Activated T-helper 1 cell treated with anti-CD3 and anti-CD28 coated beads, Interleukin-12 subunit alpha, Interleukin-12 subunit beta, Interleukin-2, Interleukin-4 antibody, amounts not matched to agents 30 ng/mL and 10 ng/mL and 1 ng/mL, durations not matched to agents 14 hours and 24 hours and 36 hours (primary cell): ENCODE measurements around the gene KCNH6. TPM values are rescaled to one million over a fixed set of nuclear protein-coding genes. Genes with fewer than 3 reads are reported as not detected.

Experiments
- DNase-seq: peaks from one replicate; pipeline ENCODE4 v3.0.0; 2021; ENCODE audit warnings: low spot score
- H3K27ac Mint-ChIP-seq: one replicate; pipeline ENCODE4 v1.8.0; 2021; ENCODE audit warnings: mild to moderate bottlenecking, mixed read lengths
- H3K27me3 Mint-ChIP-seq: one replicate; pipeline ENCODE4 v1.8.0; 2022; ENCODE audit warnings: mild to moderate bottlenecking, moderate library complexity, mixed read lengths; ENCODE audit not compliant: insufficient read depth
- H3K36me3 Mint-ChIP-seq: one replicate; pipeline ENCODE4 v1.8.0; 2021; ENCODE audit warnings: low read depth, mixed read lengths
- H3K4me1 Mint-ChIP-seq: one replicate; pipeline ENCODE4 v1.8.0; 2021; ENCODE audit warnings: low read depth, mixed read lengths
- H3K4me3 Mint-ChIP-seq: one replicate; pipeline ENCODE4 v1.8.0; 2021; ENCODE audit warnings: mild to moderate bottlenecking, moderate library complexity, mixed read lengths
- H3K9me3 Mint-ChIP-seq: one replicate; pipeline ENCODE4 v1.8.0; 2021; ENCODE audit warnings: mixed read lengths
- intact Hi-C: fragments of 100-400 bp; cut with micrococcal nuclease; formaldehyde crosslinking; loops from one replicate; pipeline ENCODE4 v1.15.1; 2024
- total RNA-seq: library from RNA; stranded (reverse); gene quantifications from 2 replicates; pipeline ENCODE4 v1.2.3, GENCODE V29; 2022

Gene KCNH6
- total RNA-seq, 1 donor from 2014 or later: not detected

DNA sequence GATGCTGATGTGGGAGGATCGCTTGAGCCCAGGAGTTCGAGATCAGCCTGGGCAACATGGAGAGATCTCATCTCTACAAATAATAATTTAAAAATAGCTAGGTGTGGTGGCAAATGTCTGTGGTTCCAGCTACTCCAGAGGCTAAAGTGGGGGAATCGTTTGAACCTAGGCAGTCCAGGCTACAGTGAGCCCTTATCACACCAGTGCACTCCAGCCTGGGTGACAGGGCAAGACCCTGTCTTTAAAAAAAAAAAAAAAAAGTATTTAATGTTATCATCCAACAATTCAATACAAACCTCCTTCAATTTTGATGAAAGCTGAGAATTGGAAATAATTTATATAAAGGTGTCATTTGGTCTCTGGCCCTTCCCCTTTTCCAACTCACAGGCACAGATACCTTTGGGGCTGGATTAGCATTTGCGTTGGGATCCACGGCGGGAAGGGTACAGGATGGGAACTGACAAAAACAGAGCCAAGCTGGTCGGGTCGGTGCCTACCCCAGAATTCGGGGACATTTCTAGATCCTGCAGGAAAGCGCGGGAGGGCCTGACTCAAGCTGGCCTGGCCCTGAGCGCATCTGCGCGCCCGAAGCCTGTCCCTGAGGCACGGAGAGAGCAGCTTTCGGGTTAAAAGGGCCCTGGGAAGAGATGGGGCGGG lies 26.3 kb downstream of the KCNH6 start:
- H3K36me3 Mint-ChIP-seq: peaks cover 14% of the 10 kb centered on the region
- no peak for DNase-seq
- peak overlapping the region; percentile 96 for H3K27ac Mint-ChIP-seq
- peaks cover 28% of the 10 kb centered on the region for H3K4me1 Mint-ChIP-seq
- no peaks in the 10 kb centered on the region for H3K9me3 Mint-ChIP-seq
- peak overlapping the region; percentile 96 for H3K4me3 Mint-ChIP-seq
- intact Hi-C loops: no loop called here
- no peaks in the 10 kb centered on the region for H3K27me3 Mint-ChIP-seq

DNA sequence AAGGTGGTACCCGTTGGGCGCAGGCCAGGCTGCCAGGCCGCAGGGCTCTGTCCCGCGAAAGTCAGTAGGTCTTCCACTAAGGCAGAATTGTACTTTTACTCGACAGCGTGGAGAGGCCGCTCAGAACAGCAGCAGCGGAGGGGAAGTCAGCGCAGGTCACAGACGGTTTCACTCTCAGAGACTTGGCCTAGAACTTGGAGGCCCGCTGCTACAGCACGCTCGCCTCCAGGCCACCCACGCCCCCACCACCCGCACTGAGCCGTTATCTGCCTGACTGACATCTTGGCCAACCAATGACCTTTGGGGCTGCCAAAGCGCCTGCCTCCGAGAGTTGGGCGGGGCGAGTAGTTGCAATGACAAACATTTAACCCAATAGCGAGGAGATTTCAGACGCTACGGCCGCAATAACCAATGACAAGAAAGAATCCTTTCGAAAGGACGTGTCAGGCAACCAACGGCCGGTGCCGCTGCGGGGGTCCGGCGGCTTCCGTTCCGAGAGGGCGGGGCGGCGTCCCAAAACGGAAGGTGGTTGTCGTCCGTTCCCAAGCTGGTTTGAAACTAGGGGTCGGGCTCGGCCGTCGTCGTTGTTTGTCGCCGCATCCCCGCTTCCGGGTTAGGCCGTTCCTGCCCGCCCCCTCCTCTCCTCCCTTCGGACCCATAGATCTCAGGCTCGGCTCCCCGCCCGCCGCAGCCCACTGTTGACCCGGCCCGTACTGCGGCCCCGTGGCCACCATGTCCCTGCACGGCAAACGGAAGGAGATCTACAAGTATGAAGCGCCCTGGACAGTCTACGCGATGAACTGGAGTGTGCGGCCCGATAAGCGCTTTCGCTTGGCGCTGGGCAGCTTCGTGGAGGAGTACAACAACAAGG lies 27.0 kb downstream of the KCNH6 start, which contains the start of gene DCAF7:
DCAF7 (plus strand) TSS at position 532 of the 871 bp plus-strand sequence; CDS start at position 733, 201 bp downstream.
- peak within 1 kb of the TSS; percentile 96 for H3K27ac Mint-ChIP-seq
- H3K4me1 Mint-ChIP-seq: peaks cover 36% of the 10 kb centered on the region
- H3K27me3 Mint-ChIP-seq: no peaks in the 10 kb centered on the region
- no peaks in the 10 kb centered on the region for H3K9me3 Mint-ChIP-seq
- peak within 1 kb of the TSS; percentile 96 for H3K4me3 Mint-ChIP-seq
- DNase-seq: peak; percentile 99
- peaks cover 17% of the 10 kb centered on the region for H3K36me3 Mint-ChIP-seq
- intact Hi-C loops: loop anchor here (1.0 to 5.0 kb wide), 12 partner anchors 23 to 293 kb away; partner anchors contain the start of genes ACE, CYB561, DDX42 and KCNH6

DNA sequence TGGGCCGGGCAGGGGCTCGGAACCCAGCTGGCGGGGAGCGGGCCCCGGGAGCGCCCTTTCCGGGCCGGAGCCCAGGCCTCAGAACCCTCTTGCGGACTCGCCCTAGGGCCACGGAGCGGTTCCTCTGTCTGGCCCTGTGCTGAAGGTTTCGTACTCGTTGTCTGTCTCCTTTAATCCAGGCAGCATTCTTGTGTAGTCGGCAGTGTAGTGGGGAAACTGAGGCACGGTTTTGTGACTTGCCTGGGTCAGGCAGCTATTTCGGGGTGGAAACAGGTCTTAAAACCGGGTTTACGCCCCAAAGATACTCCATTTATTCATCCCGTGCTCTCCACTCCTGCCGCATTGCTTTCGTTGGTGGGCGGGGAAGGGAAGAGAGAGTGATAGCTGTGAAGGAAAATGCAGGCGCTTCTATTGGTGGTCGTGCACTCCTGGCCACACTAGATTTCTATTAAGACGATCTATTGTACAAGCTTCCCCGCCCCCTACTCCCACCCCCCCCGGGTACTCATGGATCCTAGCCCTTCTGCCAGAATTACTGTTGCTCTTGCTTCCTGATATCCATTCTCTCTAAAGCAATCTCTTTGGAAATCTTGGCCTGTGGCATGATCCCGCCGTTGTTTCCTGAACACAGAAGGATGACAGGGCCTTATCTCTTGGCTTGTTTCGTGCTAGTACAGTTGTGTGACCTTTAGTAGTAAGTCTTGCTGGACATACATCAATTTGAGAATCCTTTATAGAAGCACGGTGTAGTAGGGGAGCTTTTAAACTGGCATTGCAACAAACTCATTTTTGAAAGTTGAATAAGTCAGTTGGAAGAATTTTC lies 27.9 kb downstream of the KCNH6 start:
- Mint-ChIP-seq H3K27ac (peak overlapping the region; percentile 96), H3K27me3 (no peaks in the 10 kb centered on the region), H3K36me3 (peaks cover 23% of the 10 kb centered on the region), H3K4me3 (peak overlapping the region; percentile 96), H3K9me3 (no peaks in the 10 kb centered on the region), H3K4me1 (peaks cover 44% of the 10 kb centered on the region)
- no peak for DNase-seq
- intact Hi-C loops: loop anchor here (1.0 to 5.0 kb wide), 12 partner anchors 22 to 292 kb away; partner anchors contain the start of genes ACE, CYB561, DDX42 and KCNH6

DNA sequence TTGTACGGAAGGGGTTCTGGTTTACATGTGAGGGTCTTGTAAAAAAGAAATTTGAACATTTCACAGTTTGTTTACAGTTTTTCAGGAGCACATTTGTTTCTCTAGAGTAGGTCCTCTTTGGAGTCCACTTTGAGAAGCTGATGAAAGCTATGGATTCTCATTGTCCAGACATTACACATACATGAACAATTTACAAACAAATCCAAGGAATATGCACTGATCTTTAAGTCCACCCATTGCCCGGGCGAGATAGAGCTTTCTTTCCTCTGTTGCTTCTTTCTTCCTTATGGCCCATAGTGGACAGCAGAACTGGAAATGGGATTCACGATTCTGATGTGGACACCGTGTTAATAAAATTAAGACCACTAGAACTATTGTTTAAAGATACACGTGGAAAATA lies 29.1 kb downstream of the KCNH6 start:
- no peaks in the 10 kb centered on the region for H3K27me3 Mint-ChIP-seq

DNA sequence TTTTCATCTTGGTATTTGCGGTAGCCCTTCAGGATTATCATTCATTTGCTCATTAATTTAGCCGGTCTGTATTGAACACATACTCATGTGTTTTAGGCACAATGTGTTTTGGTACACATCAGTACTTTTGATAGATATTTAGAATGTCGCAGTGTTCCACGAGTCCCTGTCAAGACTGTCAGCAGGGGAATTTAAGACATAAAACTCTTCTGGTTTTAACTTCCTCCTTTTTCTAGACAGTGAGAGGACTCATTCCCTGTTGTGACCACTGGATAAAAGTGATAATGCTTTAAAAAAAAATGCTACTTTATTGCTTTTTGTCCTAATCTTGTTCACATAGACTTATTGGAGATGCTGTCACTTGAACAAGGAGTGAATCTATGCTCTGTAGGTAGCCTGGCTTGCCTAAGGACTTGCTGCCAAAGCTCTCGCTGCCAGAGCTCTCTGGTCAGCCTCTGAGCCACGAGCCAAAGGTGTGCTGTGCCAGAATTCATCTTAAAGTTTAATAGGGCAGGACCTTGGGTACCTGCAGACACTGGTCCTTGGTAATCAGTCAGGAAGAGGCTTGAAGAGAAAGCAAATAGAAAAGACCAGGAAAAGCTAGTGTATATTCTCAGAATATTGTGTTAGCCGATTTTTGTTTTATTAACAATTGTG lies 32.5 kb downstream of the KCNH6 start:
- Mint-ChIP-seq H3K27ac (no peak overlapping the region), H3K9me3 (peaks cover 6% of the 10 kb centered on the region), H3K4me3 (no peak overlapping the region), H3K4me1 (peaks cover 58% of the 10 kb centered on the region), H3K27me3 (no peaks in the 10 kb centered on the region), H3K36me3 (peaks cover 29% of the 10 kb centered on the region)
- intact Hi-C loops: no loop called here
- no peak for DNase-seq

More for the DNA sequence above, 29.1 kb downstream of the KCNH6 start:
- peaks cover 52% of the 10 kb centered on the region for H3K4me1 Mint-ChIP-seq
- peak overlapping the region; percentile 96 for H3K4me3 Mint-ChIP-seq
- intact Hi-C loops: loop anchor here (5.0 kb wide), 1 partner anchor 125 kb away; no protein-coding TSS in a partner anchor
- H3K9me3 Mint-ChIP-seq: peaks cover 4% of the 10 kb centered on the region
- peaks cover 27% of the 10 kb centered on the region for H3K36me3 Mint-ChIP-seq
- DNase-seq: no peak
- H3K27ac Mint-ChIP-seq: no peak overlapping the region

DNA sequence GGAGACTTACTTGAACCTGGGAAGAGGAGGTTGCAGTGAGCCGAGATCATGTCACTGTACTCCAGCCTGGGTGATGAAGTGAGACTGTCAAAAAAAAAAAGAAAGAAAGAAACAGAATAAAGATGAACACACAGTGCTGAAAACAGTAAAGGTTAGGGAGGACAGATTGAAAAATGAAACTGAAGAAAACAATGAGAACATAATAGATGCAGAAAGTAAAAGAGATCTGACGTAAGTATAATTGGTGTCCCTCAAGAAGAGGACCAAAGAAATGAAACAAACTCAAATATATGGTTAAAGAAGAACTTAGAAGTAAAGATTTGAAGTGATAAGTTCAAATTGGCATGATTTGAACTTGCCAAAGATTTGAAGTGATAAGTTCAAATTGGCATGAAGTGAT lies 34.3 kb downstream of the KCNH6 start:
- intact Hi-C loops: no loop called here
- H3K4me1 Mint-ChIP-seq: peaks cover 53% of the 10 kb centered on the region
- peaks cover 6% of the 10 kb centered on the region for H3K9me3 Mint-ChIP-seq
- H3K27me3 Mint-ChIP-seq: no peaks in the 10 kb centered on the region
- no peak for DNase-seq
- H3K27ac Mint-ChIP-seq: no peak overlapping the region
- H3K36me3 Mint-ChIP-seq: peaks cover 23% of the 10 kb centered on the region
- no peak overlapping the region for H3K4me3 Mint-ChIP-seq

DNA sequence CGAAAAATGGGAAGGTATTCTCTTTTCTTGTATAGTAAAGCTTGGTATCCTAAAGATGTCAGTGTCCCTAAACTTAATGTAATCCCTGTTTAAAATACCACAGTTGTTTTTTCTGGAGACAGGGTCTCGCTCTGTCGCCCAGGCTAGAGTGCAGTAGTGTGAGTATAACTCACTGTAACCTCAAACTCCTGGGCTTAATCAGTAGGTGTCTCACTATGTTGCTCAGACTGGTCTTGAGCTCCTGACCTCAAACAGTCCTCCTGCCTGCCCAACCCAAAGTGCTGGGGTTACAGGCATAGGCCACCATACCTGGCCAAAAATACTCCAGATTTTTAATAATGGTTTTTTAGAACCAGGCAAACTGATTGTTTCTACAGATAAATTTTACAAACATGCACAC lies 35.3 kb downstream of the KCNH6 start:
- Mint-ChIP-seq H3K27me3 (no peaks in the 10 kb centered on the region), H3K9me3 (peaks cover 6% of the 10 kb centered on the region), H3K36me3 (peaks cover 19% of the 10 kb centered on the region), H3K27ac (no peak overlapping the region), H3K4me1 (peaks cover 49% of the 10 kb centered on the region), H3K4me3 (no peak overlapping the region)
- DNase-seq: no peak
- intact Hi-C loops: no loop called here

DNA sequence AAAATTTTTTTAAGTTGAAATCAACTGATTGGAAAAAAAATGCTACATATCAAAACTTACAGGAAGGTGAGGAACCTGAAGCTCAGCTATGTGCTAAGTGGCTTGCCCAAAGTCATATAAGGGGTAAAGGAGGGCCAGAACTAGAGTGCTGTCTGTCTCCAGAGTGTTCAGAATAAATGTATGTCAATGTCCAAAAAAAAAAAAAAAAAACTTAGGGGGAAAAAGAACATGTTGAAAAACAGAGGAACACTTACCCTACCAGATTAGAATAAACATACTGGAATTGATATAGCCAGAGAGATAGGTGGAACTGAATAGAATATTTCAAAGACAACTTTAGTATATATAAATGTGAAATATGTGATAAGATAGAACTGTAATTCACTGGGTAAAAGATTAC lies 38.7 kb downstream of the KCNH6 start:
- H3K36me3 Mint-ChIP-seq: peaks cover 12% of the 10 kb centered on the region
- peaks cover 6% of the 10 kb centered on the region for H3K9me3 Mint-ChIP-seq
- intact Hi-C loops: no loop called here
- DNase-seq: no peak
- H3K27me3 Mint-ChIP-seq: peaks cover 2% of the 10 kb centered on the region
- H3K27ac Mint-ChIP-seq: no peak overlapping the region
- H3K4me3 Mint-ChIP-seq: no peak overlapping the region
- peaks cover 30% of the 10 kb centered on the region for H3K4me1 Mint-ChIP-seq

DNA sequence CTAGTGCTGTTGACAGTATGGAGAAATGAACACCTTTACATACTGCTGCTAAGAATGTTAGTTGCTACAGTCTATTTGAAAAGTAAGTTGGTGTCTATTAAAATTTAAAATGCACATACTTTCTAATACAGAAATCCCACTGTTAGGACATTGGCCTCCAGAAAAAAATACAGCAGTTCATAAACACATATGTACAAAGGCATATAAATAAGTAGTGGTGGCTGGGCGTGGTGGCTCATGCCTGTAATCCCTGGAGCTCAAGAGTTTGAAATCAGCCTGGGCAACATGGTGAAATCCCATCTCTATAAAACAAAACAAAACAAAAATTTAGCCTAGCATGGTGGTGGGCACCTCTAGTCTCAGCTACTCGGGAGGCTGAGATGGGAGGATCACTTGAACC lies 40.2 kb downstream of the KCNH6 start:
- Mint-ChIP-seq H3K36me3 (peaks cover 7% of the 10 kb centered on the region), H3K27ac (no peak overlapping the region)
- intact Hi-C loops: no loop called here

DNA sequence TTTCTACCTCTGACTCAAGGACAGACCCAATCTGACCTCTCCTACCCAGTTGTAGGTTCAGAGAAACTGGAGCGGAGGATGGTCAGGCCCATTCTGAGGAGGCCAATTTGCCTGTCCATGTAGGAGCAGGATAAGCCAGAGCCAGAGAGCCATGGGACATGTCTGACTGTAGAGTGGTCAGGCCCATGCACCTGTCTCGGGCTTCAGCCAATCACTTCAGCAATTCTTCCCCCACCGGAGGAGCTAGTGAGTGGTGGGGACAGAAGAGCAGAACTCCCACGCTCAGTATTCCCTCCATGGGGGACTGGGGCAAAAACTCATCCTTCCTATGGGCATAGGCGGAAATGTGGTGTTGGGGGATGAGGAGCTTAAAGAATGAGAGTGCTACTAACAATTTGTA lies 41.4 kb downstream of the KCNH6 start:
- Mint-ChIP-seq H3K27me3 (peaks cover 2% of the 10 kb centered on the region), H3K4me3 (no peak overlapping the region), H3K4me1 (peaks cover 23% of the 10 kb centered on the region), H3K27ac (no peak overlapping the region), H3K36me3 (peaks cover 8% of the 10 kb centered on the region), H3K9me3 (no peaks in the 10 kb centered on the region)
- intact Hi-C loops: no loop called here
- DNase-seq: no peak

More for the DNA sequence above, 40.2 kb downstream of the KCNH6 start:
- no peak for DNase-seq
- Mint-ChIP-seq H3K4me3 (no peak overlapping the region), H3K9me3 (no peaks in the 10 kb centered on the region), H3K4me1 (peaks cover 24% of the 10 kb centered on the region), H3K27me3 (peaks cover 2% of the 10 kb centered on the region)

DNA sequence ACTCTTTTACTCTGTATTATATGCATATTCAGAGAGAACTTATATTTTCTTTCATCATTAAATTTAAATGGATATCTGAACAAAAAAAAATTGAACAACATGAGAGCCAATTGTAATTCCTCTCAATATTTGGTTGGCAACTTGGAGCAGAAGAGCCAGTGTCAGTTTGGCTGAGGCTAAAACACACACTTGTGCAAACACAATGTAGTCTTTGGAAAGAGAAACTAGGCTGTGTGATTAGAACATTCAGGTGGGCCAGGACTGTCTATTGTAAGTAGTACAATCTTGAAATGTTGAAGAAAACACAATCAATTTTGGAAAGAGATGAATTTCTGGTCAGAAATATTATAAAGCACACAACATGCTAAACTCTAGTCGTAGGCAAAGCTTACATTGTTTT lies 44.1 kb downstream of the KCNH6 start:
- Mint-ChIP-seq H3K36me3 (peaks cover 12% of the 10 kb centered on the region), H3K9me3 (no peaks in the 10 kb centered on the region), H3K27ac (no peak overlapping the region), H3K4me3 (no peak overlapping the region), H3K4me1 (peaks cover 25% of the 10 kb centered on the region), H3K27me3 (peaks cover 2% of the 10 kb centered on the region)
- intact Hi-C loops: no loop called here
- DNase-seq: no peak

DNA sequence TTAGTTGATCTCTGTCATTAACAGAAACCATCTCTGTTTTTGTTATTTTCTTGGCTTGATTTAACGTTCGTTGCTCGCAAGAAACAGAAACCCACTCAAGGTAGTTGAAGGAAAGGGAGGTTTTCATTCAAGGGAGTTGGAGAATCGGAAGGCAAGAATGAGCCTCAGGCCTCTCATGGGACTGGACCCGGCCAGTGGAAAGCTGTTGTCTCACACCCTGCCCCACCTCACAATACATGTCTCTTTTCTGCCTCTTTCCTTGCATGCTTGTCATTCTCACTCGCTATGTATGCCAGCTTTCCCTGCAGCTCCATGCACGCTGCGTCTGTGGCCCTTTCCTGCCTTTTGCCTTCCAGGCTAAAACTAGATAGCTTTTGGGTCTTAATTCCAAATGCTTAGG lies 45.4 kb downstream of the KCNH6 start:
- H3K27ac Mint-ChIP-seq: no peak overlapping the region
- intact Hi-C loops: no loop called here
- peaks cover 2% of the 10 kb centered on the region for H3K27me3 Mint-ChIP-seq
- H3K4me1 Mint-ChIP-seq: peaks cover 19% of the 10 kb centered on the region
- H3K4me3 Mint-ChIP-seq: no peak overlapping the region
- H3K36me3 Mint-ChIP-seq: peaks cover 12% of the 10 kb centered on the region
- H3K9me3 Mint-ChIP-seq: no peaks in the 10 kb centered on the region
- DNase-seq: no peak
